GM13977 (cell line): ENCODE measurements around the gene DAGLA.

Experiments
- DNase-seq: peaks from one replicate; pipeline ENCODE4 v3.0.0; 2012; ENCODE audit warnings: low spot score
- CTCF ChIP-seq: IDR thresholded peaks from 2 replicates; pipeline ENCODE4 v1.5.1; 2012; ENCODE audit warnings: mild to moderate bottlenecking, control low read depth; ENCODE audit not compliant: insufficient read depth; ENCODE audit errors: extremely low read depth, missing control alignments
- in situ Hi-C: fragments of 300-500 bp; cut with MboI; formaldehyde crosslinking; loops from one replicate; pipeline ENCODE4 v1.12.0; 2022; ENCODE audit warnings: low sequenced_read_pairs, low pct_unique_long_range_greater_than_20kb, mixed read lengths, inconsistent platforms; ENCODE audit not compliant: unreplicated experiment

DAGLA gene

GRCh38 chr11:61776561-61777075 is 96.4 kb downstream of the DAGLA start:
- in situ Hi-C loops, result no loop called here
- DNase-seq, result peak; percentile 94
- peak; percentile 79 for TF ChIP-seq CTCF

GRCh38 chr11:61777234-61778090 is 97.3 kb downstream of the DAGLA start:
- peak; percentile 22 for TF ChIP-seq CTCF
- peak; percentile 85 for DNase-seq
- in situ Hi-C loops, result no loop called here

GRCh38 chr11:61778357-61778886 is 98.2 kb downstream of the DAGLA start:
- in situ Hi-C loops, result no loop called here
- no peak for TF ChIP-seq CTCF
- no peak for DNase-seq

- in situ Hi-C loops, result no loop called here
- DNase-seq, result no peak
- no peak for TF ChIP-seq CTCF
These were observed 98.9 kb downstream of the DAGLA start for GRCh38 chr11:61778920-61779650.

- no peak for TF ChIP-seq CTCF
- no peak for DNase-seq
- in situ Hi-C loops, result no loop called here
These were observed 99.7 kb downstream of the DAGLA start for GRCh38 chr11:61779666-61780525.
